BLaER1 (cell line): ENCODE results near the gene HPCAL1.

Experiments used
- H3K27ac ChIP-seq: shearing (Covaris generic); formaldehyde crosslinking; 2 replicates; pipeline ENCODE4 v1.8.1; 2022
- H3K27me3 ChIP-seq: shearing (Covaris generic); formaldehyde crosslinking; 2 replicates; pipeline ENCODE4 v1.8.1; 2022
- H3K36me3 ChIP-seq: shearing (Covaris generic); formaldehyde crosslinking; 2 replicates; pipeline ENCODE4 v1.8.1; 2022
- H3K4me1 ChIP-seq: shearing (Covaris generic); formaldehyde crosslinking; 2 replicates; pipeline ENCODE4 v1.8.1; 2022
- H3K4me2 ChIP-seq: shearing (Covaris generic); formaldehyde crosslinking; 2 replicates; pipeline ENCODE4 v1.8.1; 2022
- H3K4me3 ChIP-seq: shearing (Covaris generic); formaldehyde crosslinking; 2 replicates; pipeline ENCODE4 v1.8.1; 2022
- H3K9ac ChIP-seq: shearing (Covaris generic); formaldehyde crosslinking; 2 replicates; pipeline ENCODE4 v1.8.1; 2022
- H3K9me3 ChIP-seq: shearing (Covaris generic); formaldehyde crosslinking; 2 replicates; pipeline ENCODE4 v1.8.1; 2022
- H4K20me1 ChIP-seq: shearing (Covaris generic); formaldehyde crosslinking; 2 replicates; pipeline ENCODE4 v1.8.1; 2022
- Cebpa-rat ChIP-seq: shearing (Covaris generic); IDR thresholded peaks from 2 replicates; pipeline ENCODE4 v1.8.1; 2022

The HPCAL1 gene

DNA sequence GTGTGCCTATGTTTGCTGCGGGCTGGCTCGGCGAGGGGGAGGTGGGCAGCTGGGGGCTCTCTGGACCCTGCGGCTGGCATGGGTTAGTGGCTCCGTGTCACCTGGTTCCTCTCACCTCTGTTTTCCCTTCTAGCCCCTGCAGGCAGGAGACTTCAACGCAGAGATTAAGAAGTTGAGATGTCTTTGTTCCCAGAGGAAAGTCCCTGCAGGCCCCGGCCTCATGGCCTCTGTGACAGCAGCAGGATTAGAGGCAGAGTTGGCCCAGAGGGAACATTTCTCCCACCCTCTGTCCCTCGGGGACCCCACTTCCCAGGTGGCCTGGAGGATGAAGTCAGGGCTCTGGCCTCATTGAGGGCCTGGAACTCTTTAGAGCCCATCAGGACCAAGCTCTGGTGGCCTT lies 56.5 kb downstream of the HPCAL1 start:
- Histone ChIP-seq H3K36me3 (peaks cover 22% of the 10 kb centered on the region; the same call in 1 of the 2 replicates), H4K20me1 (peaks cover 98% of the 10 kb centered on the region), H3K4me3 (no peak overlapping the region), H3K4me2 (peak overlapping the region; percentile 70), H3K9ac (0 out of 2 replicates have a peak overlapping the region, but pooled peaks have one; percentile 19), H3K27me3 (no peaks in the 10 kb centered on the region), H3K27ac (peak overlapping the region; percentile 24), H3K9me3 (no peaks in the 10 kb centered on the region), H3K4me1 (peaks cover 83% of the 10 kb centered on the region)
- no peak for TF ChIP-seq Cebpa-rat

DNA sequence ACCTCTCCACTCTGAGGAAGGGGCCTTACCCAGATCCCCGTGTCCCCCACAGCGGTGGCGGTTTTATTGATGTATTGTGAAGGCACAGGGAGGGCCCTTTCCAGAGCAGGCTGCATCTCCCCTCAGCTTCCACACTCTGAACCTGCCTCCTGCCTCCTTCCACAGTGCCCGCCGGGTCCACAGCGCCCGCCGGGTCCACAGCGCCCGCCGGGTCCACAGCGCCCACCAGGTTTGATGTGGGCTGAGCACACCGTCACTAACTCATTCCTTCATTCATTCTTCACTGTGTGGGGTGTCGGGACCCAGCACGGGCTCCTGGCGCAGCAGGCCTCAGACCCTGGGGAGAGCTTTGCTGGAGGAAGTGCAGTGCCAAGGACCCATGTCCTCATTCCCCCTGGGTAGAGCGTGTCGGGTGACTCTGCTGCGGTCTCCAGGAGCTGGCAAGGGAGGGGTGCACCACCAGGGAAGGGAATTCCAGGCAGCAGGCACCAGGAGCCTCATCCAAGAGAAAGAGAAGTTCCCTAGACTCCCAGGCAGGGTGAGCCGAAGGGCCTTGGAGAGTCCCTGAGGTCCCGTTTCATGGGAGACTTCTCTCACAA lies 57.1 kb downstream of the HPCAL1 start:
- no peaks in the 10 kb centered on the region for H3K27me3 ChIP-seq
- H3K4me3 ChIP-seq: no peak overlapping the region
- no peak overlapping the region for H3K9ac ChIP-seq
- H3K4me2 ChIP-seq: peak overlapping the region; percentile 70
- H3K9me3 ChIP-seq: no peaks in the 10 kb centered on the region
- no peak for TF ChIP-seq Cebpa-rat
- peak overlapping the region; percentile 24; the same call in 1 of the 2 replicates for H3K27ac ChIP-seq
- H3K4me1 ChIP-seq: peaks cover 77% of the 10 kb centered on the region
- H4K20me1 ChIP-seq: peaks cover 98% of the 10 kb centered on the region
- H3K36me3 ChIP-seq: peaks cover 16% of the 10 kb centered on the region; the same call in 1 of the 2 replicates

DNA sequence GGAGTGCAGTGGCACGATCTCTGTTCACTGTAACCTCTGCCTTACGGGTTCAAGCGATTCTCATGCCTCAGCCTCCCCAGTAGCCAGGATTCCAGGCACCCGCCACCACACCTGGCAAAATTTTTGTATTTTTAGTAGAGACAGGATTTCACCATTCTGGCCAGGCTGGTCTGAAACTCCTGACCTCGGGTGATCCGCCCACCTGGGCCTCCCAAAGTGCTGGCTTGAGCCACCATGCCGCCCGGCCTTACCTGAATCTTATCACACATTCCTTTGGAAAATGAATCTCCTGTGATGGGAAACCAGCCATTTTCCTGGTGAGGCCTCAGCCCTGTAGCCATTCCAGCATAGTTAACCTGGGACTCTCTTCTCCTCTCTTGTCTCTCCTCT lies 57.8 kb downstream of the HPCAL1 start:
- no peak for TF ChIP-seq Cebpa-rat
- H3K9ac ChIP-seq: no peak overlapping the region
- H3K9me3 ChIP-seq: no peaks in the 10 kb centered on the region
- no peak overlapping the region for H3K27ac ChIP-seq
- no peak overlapping the region for H3K4me3 ChIP-seq
- peaks cover 16% of the 10 kb centered on the region; the same call in 1 of the 2 replicates for H3K36me3 ChIP-seq
- peak overlapping the region; percentile 70; the same call in 1 of the 2 replicates for H3K4me2 ChIP-seq
- H4K20me1 ChIP-seq: peaks cover 100% of the 10 kb centered on the region
- peaks cover 71% of the 10 kb centered on the region for H3K4me1 ChIP-seq
- no peaks in the 10 kb centered on the region for H3K27me3 ChIP-seq

DNA sequence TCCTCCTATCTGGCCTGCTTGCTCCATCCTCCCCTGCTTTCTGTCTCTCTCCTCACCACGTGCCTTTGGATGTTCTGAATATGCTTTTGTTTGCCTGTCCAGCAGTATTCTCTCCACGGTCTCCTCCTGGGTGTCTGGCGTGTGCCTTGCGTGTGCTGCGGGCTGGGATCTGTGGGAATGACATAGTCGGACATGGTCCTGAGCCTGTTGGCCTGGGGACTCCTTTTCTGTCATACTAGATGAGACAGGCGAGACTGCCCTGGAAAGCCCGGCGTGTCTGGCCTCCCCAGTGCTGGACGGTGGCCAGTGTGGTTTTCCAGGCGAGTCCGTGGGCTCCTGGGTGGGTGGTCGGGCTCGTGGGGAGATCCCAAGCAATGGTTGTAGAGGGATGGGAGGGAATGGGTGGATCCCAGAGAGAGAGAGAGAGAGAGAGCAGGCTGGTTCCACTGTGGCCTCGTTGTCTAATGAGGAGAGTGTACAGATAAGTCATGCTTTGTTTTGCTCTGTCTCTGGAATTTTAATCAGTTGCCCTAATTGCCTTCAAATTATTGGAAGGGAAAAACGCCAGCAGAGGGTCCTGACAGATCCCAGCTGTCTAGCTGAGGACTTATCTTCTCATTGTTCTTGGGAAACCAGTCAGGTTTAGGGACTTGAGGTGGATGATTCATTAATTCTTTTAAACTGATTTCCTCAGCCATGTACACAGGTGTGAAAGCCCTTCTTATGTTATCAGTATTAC lies 58.3 kb downstream of the HPCAL1 start:
- H3K4me2 ChIP-seq: peak overlapping the region; percentile 70; the same call in 1 of the 2 replicates
- H3K4me3 ChIP-seq: no peak overlapping the region
- H3K27ac ChIP-seq: no peak overlapping the region
- H3K9me3 ChIP-seq: no peaks in the 10 kb centered on the region
- no peaks in the 10 kb centered on the region for H3K27me3 ChIP-seq
- peaks cover 16% of the 10 kb centered on the region; the same call in 1 of the 2 replicates for H3K36me3 ChIP-seq
- H3K4me1 ChIP-seq: peaks cover 65% of the 10 kb centered on the region
- H3K9ac ChIP-seq: no peak overlapping the region
- TF ChIP-seq Cebpa-rat: no peak
- peaks cover 100% of the 10 kb centered on the region for H4K20me1 ChIP-seq

DNA sequence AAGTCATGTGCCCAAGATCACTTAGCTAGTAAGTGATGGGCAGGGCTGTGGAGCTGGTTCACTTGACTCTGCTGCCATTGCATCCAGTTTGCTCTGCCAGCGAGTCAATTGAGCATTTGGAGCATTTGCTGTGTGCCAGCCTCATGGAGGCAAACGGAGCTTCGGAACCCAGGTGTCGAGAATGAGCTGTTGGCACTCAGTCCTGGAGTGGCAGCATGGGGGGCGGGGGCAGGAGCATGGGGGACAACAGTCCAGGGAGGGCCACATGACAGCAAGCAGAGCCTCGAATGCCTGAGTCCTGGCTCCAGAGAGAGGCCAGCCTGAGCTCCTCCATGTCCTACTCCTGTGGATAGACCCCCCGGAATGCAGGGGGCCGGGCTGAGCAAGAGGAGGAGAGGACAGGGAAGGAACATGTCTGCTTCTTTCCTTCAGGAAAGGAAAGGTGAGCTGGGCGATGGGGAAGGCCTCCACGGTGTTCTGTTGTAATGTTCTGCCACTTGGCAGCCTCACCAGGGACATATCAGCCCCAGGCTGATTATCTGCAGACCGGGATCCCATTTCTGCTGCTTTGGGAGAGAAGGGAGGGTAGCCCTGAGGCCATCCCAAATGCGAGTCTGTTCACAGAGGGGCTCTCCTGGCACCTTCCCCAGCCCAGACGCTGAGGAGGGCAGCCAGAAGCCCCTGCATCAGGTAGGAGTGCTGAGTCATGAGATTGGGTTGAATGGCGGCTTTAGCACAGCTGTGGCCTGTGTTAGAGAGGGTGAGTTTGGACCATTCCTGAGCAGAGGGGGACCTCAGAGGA lies 59.6 kb downstream of the HPCAL1 start:
- H3K36me3 ChIP-seq: peaks cover 11% of the 10 kb centered on the region; the same call in 1 of the 2 replicates
- H3K27me3 ChIP-seq: no peaks in the 10 kb centered on the region
- no peaks in the 10 kb centered on the region for H3K9me3 ChIP-seq
- peaks cover 100% of the 10 kb centered on the region for H4K20me1 ChIP-seq
- peaks cover 61% of the 10 kb centered on the region for H3K4me1 ChIP-seq
- no peak overlapping the region for H3K4me2 ChIP-seq
- no peak overlapping the region for H3K27ac ChIP-seq
- TF ChIP-seq Cebpa-rat: no peak
- H3K9ac ChIP-seq: no peak overlapping the region
- no peak overlapping the region for H3K4me3 ChIP-seq

DNA sequence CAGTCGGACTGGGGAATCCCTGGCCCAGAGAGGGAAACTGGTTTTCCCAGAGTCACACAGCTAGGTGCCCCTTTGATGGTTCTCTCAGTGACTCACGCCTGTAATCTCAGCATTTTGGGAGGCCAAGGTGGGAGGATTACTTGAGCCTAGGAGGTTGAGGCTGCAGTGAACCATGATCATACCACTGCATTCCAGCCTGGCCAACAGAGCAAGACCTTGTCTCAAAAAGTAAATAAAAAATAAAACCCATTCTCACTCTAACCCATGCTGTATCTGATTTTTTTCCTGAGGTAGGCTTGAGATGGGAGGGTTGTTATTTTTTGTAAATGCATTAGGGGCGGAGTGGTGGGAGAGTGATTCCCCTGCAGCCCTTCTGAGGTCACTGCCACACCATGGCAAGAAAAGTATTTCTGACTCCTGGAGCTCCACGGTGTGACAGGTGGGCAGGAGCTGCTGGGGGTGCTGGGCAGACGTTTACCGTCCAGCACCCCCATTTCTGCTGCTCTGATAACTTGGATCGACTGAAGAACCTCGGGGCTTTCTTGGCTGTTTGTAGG lies 60.3 kb downstream of the HPCAL1 start:
- no peak overlapping the region for H3K4me3 ChIP-seq
- no peaks in the 10 kb centered on the region for H3K27me3 ChIP-seq
- H3K4me2 ChIP-seq: no peak overlapping the region
- H3K27ac ChIP-seq: no peak overlapping the region
- peaks cover 10% of the 10 kb centered on the region; the same call in 1 of the 2 replicates for H3K36me3 ChIP-seq
- H4K20me1 ChIP-seq: peaks cover 100% of the 10 kb centered on the region
- peaks cover 56% of the 10 kb centered on the region for H3K4me1 ChIP-seq
- no peaks in the 10 kb centered on the region for H3K9me3 ChIP-seq
- no peak overlapping the region for H3K9ac ChIP-seq
- no peak for TF ChIP-seq Cebpa-rat

DNA sequence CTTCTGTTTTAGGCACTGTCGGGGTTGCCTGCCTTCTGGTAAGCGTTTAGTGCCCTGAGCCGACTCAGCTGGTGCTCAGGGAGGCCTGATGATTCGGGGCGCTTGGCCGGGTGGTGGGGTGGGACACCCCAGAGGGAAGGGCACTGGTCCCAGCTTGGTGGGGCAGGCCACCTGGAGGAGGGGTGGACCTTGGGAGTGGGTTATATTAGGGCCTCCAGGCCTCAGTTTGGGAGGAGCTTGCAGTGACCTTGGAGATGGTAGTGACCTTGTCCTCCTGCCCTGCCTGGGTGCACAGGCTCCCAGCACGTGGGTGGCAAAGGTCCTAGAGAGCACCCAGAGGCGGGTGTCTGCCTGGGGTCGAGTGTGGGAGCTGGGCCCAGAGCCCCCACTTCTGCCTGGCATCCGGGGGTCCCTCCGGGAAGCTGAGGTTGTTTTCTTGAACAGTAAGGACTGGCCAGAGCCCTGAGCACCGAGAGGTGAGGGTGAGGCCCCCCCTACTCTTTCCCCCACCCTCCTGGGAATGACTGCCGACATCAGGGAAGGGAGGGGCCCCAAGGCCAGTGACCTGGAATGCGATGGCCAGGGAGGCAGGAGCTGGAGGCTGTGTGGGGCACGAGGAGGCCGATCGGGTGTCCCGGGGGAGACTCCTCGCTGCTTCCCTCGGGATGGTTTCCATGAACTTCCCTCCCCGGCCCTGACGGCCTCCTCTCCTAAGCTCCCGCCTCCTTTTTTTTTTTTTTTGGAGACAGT lies 61.3 kb downstream of the HPCAL1 start:
- Histone ChIP-seq H3K4me2 (no peak overlapping the region), H4K20me1 (peaks cover 100% of the 10 kb centered on the region), H3K9ac (no peak overlapping the region), H3K27ac (no peak overlapping the region), H3K27me3 (no peaks in the 10 kb centered on the region), H3K9me3 (no peaks in the 10 kb centered on the region), H3K4me1 (peaks cover 46% of the 10 kb centered on the region), H3K36me3 (no peaks in the 10 kb centered on the region), H3K4me3 (no peak overlapping the region)
- no peak for TF ChIP-seq Cebpa-rat

DNA sequence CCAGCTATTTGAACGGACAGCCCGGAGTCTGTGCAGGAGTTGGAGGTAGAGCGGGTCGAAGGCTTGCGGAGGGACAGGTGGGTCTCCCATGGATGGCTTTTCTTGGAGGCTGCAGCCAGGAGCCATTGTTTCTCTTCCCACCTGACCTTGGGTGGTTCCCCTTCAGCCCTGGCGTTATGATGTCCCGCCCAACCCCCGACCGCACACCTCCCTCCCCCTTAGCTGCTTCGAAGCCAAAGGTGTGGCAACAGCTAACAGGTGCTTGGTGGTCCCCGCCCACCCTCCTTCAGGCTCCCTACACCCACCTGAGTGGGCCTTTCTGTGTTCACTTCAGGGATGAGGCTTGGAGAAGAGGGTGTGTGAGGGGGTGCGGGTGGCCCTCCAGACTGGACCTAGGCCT lies 62.7 kb downstream of the HPCAL1 start:
- Histone ChIP-seq H3K4me3 (no peak overlapping the region), H3K9ac (no peak overlapping the region), H3K4me2 (no peak overlapping the region), H4K20me1 (peaks cover 100% of the 10 kb centered on the region), H3K9me3 (no peaks in the 10 kb centered on the region), H3K4me1 (peaks cover 42% of the 10 kb centered on the region), H3K36me3 (no peaks in the 10 kb centered on the region), H3K27ac (no peak overlapping the region), H3K27me3 (no peaks in the 10 kb centered on the region)
- no peak for TF ChIP-seq Cebpa-rat

DNA sequence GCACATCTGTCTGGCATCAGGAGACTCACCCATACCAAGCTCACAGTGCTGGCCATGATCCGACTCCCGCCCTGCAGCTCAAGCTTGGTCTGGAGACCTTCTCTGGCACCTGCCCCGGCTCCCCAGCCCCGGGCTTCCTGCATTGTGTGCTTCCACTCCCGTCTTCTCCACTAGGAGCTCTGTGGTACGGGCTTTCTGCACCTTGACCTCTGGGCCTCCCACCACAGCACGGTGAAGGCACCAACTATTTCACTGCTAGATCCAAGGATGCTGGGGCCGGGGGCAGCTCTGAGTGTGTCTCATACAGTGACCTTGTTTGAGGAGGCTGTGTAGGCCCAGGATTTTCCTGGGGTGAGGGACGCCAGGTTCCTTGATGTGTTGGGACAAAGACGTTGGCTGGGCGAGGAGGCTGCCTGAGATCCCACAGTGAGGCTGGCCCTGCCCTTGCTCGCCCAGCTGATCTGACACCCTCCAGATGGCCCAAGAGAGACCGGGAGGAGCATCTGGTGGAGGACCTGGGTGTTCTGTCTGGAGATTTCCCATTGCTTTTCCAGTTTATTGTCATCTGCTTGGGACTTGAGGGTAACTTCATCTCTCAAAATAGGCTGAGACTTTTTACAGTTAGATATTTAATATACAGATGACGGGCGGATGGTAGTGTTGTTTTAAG lies 64.0 kb downstream of the HPCAL1 start:
- Histone ChIP-seq H3K4me1 (peaks cover 46% of the 10 kb centered on the region), H3K27ac (no peak overlapping the region), H3K36me3 (no peaks in the 10 kb centered on the region), H3K9ac (no peak overlapping the region), H3K9me3 (no peaks in the 10 kb centered on the region), H3K4me2 (0 out of 2 replicates have a peak overlapping the region, but pooled peaks have one; percentile 9), H4K20me1 (peaks cover 98% of the 10 kb centered on the region), H3K4me3 (no peak overlapping the region), H3K27me3 (no peaks in the 10 kb centered on the region)
- TF ChIP-seq Cebpa-rat: no peak
